ENCODE data around the gene BCL2.

DNA sequence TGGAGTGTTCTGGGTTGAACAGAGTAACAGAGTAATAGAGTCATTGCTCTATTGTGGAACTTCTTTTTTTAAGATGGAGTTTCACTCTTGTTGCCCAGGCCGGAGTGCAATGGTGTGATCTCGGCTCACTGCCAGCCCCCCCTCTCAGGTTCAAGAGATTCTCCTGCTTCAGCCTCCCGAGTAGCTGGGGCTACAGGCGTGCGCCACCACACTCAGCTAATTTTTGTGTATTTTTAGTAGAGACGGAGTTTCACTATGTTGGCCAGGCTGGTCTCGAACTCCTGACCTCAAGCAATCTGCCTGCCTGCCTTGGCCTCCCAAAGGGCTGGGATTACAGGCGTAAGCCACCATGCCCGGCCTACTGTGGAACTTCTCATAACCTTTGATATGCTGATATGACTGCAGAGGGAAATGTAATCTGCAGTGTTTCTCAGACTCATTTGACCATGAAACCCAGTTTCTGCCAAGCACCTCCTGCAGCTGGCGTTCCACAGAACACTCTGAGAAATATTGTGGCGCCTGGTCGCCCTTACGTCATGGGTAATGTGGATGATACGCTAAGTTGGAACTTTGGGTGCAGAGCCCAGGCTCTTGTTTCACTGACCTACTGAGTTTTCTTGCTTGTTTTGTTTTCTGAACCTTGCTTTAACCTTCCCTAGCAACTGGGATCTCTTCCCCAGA, 213.8 kb downstream of the BCL2 start:
- TF ChIP-seq, protein P1, sequence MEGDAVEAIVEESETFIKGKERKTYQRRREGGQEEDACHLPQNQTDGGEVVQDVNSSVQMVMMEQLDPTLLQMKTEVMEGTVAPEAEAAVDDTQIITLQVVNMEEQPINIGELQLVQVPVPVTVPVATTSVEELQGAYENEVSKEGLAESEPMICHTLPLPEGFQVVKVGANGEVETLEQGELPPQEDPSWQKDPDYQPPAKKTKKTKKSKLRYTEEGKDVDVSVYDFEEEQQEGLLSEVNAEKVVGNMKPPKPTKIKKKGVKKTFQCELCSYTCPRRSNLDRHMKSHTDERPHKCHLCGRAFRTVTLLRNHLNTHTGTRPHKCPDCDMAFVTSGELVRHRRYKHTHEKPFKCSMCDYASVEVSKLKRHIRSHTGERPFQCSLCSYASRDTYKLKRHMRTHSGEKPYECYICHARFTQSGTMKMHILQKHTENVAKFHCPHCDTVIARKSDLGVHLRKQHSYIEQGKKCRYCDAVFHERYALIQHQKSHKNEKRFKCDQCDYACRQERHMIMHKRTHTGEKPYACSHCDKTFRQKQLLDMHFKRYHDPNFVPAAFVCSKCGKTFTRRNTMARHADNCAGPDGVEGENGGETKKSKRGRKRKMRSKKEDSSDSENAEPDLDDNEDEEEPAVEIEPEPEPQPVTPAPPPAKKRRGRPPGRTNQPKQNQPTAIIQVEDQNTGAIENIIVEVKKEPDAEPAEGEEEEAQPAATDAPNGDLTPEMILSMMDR (IDR thresholded peaks at IDR 0.05) = no peak
- no peak for TF ChIP-seq POLR2A (IDR thresholded peaks at IDR 0.05)

Measured in ovary (tissue), 3 donors.